GM12872 (cell line): ENCODE measurements around the gene TSEN34.
"Not testable (repeated sequence)": the region's sequence is repeated elsewhere in the genome, so short reads cannot be mapped to it uniquely, and the experiment has no call there.

Source experiments
- CTCF ChIP-seq: IDR thresholded peaks from 3 replicates; pipeline ENCODE4 v1.5.1; 2011; ENCODE audit warnings: low read depth, mild to moderate bottlenecking, low read length, moderate library complexity; ENCODE audit not compliant: insufficient read depth

Gene TSEN34

GRCh38 chr19:54231077-54231931, 40.2 kb downstream of the TSEN34 start:
- TF ChIP-seq CTCF: peak; percentile 99

DNA sequence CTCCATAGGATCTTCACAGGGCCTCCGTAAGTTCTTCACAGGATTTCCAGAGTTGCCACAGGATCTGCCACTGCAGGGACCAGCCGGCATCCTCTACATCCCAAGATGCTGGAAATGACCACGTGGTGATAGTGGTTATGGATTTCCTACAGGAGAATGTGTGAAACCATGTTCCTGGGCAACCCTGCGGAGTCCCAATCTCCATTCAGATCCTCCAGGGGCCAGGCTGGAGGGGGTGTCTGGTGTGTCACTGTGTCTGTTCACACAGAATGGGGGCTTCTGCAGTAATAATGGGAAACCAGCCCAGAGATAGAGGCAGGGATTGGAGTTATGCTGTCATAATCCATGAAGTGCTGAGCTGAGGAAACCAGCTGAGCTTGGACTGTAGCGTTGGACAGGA, 42.8 kb downstream of the TSEN34 start:
- no peak for TF ChIP-seq CTCF

DNA sequence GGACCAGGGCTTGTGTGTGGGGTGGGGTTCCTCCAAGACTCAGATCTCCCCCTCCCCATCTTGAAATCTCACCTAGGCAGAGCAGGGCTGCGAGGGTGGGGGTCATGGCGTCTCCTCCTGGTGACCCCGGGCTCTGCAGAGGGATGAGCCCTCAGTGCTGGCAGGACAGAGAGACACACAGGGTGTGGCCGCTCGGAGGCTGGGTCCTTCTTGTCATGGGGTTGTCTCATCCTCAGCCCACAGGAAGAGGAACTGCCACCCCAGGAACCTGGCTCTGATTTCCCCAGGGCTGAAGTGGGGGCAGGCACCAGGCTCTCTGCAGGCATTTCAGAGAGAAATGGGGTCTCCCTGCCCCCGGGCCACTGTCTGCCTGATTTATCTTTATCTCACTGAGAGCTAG, 51.5 kb downstream of the TSEN34 start, which contains the start of gene LILRA6:
LILRA6 (minus strand) TSS at position 145 of the 400 bp plus-strand sequence.
- TF ChIP-seq CTCF: not testable (repeated sequence)
